ENCODE results near the gene FAM240B. TPM values are rescaled to one million over a fixed set of nuclear protein-coding genes. Genes with fewer than 3 reads are reported as not detected.
A peak's percentile ranks its signal among the peaks of the same experiment; 100 is the strongest.

FAM240B gene
- polyA plus RNA-seq, 3 donors, result not detected

GRCh38 chr9:38687389-38687842 is 32.5 kb downstream of the FAM240B start:
- H3K4me3 ChIP-seq (replicated peaks in 1 of 3; ENCODE audit: low read depth in 2 of 3, low read length in 3 of 3), result peak overlapping the region in 2 of 3 experiments; percentile 7 to 65
- Mint-ChIP-seq H3K4me3 (peak overlapping the region; percentile 77 to 78), H3K27me3 (ENCODE audit: low read depth in 3 of 3) (peaks cover 6 to 24% (median 10%) of the 10 kb centered on the region in 3 donors), H3K4me1 (peaks cover 13% of the 10 kb centered on the region), H3K9me3 (peaks cover 0 to 2% (median 0%) of the 10 kb centered on the region in 7 donors), H3K36me3 (no peaks in the 10 kb centered on the region), H3K27ac (no peak overlapping the region)
- no peaks in the 10 kb centered on the region for H3K79me2 ChIP-seq (ENCODE audit: insufficient read depth, low read length)
- 56% methylated on average over 21 of the region's 21 CpGs for WGBS (ENCODE audit: insufficient coverage)
- H3K4me2 ChIP-seq (replicated peaks; ENCODE audit: extremely low read depth, low read length, poor library complexity, severe bottlenecking), result peak overlapping the region; percentile 65
- peak overlapping the region; percentile 74 for H2AFZ ChIP-seq (ENCODE audit: insufficient read depth, low read depth, low read length, poor library complexity, severe bottlenecking)
- H3K27me3 ChIP-seq (ENCODE audit: control insufficient read depth in 2 of 2, insufficient read depth in 2 of 2, low read length in 2 of 2), result peaks cover 0 to 3% of the 10 kb centered on the region in 2 donors
- TF ChIP-seq, protein P1, sequence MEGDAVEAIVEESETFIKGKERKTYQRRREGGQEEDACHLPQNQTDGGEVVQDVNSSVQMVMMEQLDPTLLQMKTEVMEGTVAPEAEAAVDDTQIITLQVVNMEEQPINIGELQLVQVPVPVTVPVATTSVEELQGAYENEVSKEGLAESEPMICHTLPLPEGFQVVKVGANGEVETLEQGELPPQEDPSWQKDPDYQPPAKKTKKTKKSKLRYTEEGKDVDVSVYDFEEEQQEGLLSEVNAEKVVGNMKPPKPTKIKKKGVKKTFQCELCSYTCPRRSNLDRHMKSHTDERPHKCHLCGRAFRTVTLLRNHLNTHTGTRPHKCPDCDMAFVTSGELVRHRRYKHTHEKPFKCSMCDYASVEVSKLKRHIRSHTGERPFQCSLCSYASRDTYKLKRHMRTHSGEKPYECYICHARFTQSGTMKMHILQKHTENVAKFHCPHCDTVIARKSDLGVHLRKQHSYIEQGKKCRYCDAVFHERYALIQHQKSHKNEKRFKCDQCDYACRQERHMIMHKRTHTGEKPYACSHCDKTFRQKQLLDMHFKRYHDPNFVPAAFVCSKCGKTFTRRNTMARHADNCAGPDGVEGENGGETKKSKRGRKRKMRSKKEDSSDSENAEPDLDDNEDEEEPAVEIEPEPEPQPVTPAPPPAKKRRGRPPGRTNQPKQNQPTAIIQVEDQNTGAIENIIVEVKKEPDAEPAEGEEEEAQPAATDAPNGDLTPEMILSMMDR (IDR thresholded peaks at IDR 0.05), result no peak
- no peaks in the 10 kb centered on the region for H3K9me3 ChIP-seq (replicated peaks in 1 of 2; ENCODE audit: control insufficient read depth in 1 of 2, insufficient read depth in 1 of 2, low read length in 2 of 2)
- no peak overlapping the region for H3K27ac ChIP-seq (ENCODE audit: low read depth in 1 of 2, low read length in 2 of 2)
- intact Hi-C loops (cut with micrococcal nuclease), result no loop called here
- no peak overlapping the region for H3K9ac ChIP-seq (ENCODE audit: insufficient read depth, low read length, poor library complexity, severe bottlenecking)
- no peaks in the 10 kb centered on the region for H4K20me1 ChIP-seq (ENCODE audit: insufficient read depth, low read length)
- no peak for DNase-seq
- H3K36me3 ChIP-seq (replicated peaks in 1 of 2; ENCODE audit: control insufficient read depth in 1 of 2, insufficient read depth in 2 of 2, low read length in 2 of 2), result no peaks in the 10 kb centered on the region
- H3K4me1 ChIP-seq (ENCODE audit: control insufficient read depth in 1 of 2, insufficient read depth in 2 of 2, low read length in 2 of 2), result no peaks in the 10 kb centered on the region

GRCh38 chr9:38686933-38687332 is 33.0 kb downstream of the FAM240B start:
- no peak overlapping the region for H3K27ac Mint-ChIP-seq
- 74% methylated on average over 10 of the region's 10 CpGs for WGBS (ENCODE audit: insufficient coverage)
- Histone ChIP-seq H3K4me3 (replicated peaks in 1 of 3; ENCODE audit: low read depth in 2 of 3, low read length in 3 of 3) (peak overlapping the region in 1 of 3 experiments; percentile 65), H3K4me1 (ENCODE audit: control insufficient read depth in 1 of 2, insufficient read depth in 2 of 2, low read length in 2 of 2) (no peaks in the 10 kb centered on the region), H4K20me1 (ENCODE audit: insufficient read depth, low read length) (no peaks in the 10 kb centered on the region), H3K9me3 (replicated peaks in 1 of 2; ENCODE audit: control insufficient read depth in 1 of 2, insufficient read depth in 1 of 2, low read length in 2 of 2) (no peaks in the 10 kb centered on the region), H2AFZ (ENCODE audit: insufficient read depth, low read depth, low read length, poor library complexity, severe bottlenecking) (peak overlapping the region; percentile 74), H3K4me2 (replicated peaks; ENCODE audit: extremely low read depth, low read length, poor library complexity, severe bottlenecking) (peak overlapping the region; percentile 65), H3K27me3 (ENCODE audit: control insufficient read depth in 2 of 2, insufficient read depth in 2 of 2, low read length in 2 of 2) (peaks cover 0 to 3% of the 10 kb centered on the region in 2 donors), H3K79me2 (ENCODE audit: insufficient read depth, low read length) (no peaks in the 10 kb centered on the region), H3K9ac (ENCODE audit: insufficient read depth, low read length, poor library complexity, severe bottlenecking) (no peak overlapping the region), H3K27ac (ENCODE audit: low read depth in 1 of 2, low read length in 2 of 2) (no peak overlapping the region), H3K36me3 (replicated peaks in 1 of 2; ENCODE audit: control insufficient read depth in 1 of 2, insufficient read depth in 2 of 2, low read length in 2 of 2) (no peaks in the 10 kb centered on the region)
- peak overlapping the region; percentile 77 to 78 for H3K4me3 Mint-ChIP-seq
- intact Hi-C loops (cut with micrococcal nuclease), result no loop called here
- no peak for DNase-seq
- H3K36me3 Mint-ChIP-seq, result no peaks in the 10 kb centered on the region
- H3K27me3 Mint-ChIP-seq (ENCODE audit: low read depth in 3 of 3), result peaks cover 6 to 24% (median 10%) of the 10 kb centered on the region in 3 donors
- TF ChIP-seq, protein P1 (IDR thresholded peaks at IDR 0.05), result no peak
- peaks cover 13% of the 10 kb centered on the region for H3K4me1 Mint-ChIP-seq
- peaks cover 0 to 2% (median 0%) of the 10 kb centered on the region in 7 donors for H3K9me3 Mint-ChIP-seq
